GM23248 (cell line): ENCODE measurements around the gene SIK3. TPM values are rescaled to one million over a fixed set of nuclear protein-coding genes. Genes with fewer than 3 reads are reported as not detected.

Experiments used
- DNase-seq: peaks from one replicate; pipeline ENCODE4 v3.0.0-alpha.2; 2015
- H2AFZ ChIP-seq: fragments of 200-600 bp; sonication (generic); 2 replicates; pipeline ENCODE4 v1.6.1; 2016; ENCODE audit warnings: antibody characterized with exemption
- H3F3A ChIP-seq: fragments of 200-600 bp; sonication (generic); 2 replicates; pipeline ENCODE4 v1.6.1; 2016; ENCODE audit warnings: mild to moderate bottlenecking, antibody characterized with exemption, mixed run types; ENCODE audit not compliant: insufficient read depth
- H3K27ac ChIP-seq: fragments of 200-600 bp; sonication (generic); 2 replicates; pipeline ENCODE4 v1.5.1; 2016; ENCODE audit warnings: mild to moderate bottlenecking
- H3K27me3 ChIP-seq: fragments of 200-600 bp; sonication (generic); replicated peaks from 2 replicates; pipeline ENCODE4 v1.6.1; 2016; ENCODE audit warnings: mild to moderate bottlenecking; ENCODE audit not compliant: insufficient read depth
- H3K36me3 ChIP-seq: fragments of 200-600 bp; sonication (generic); 2 replicates; pipeline ENCODE4 v1.6.1; 2016; ENCODE audit warnings: low read depth, mild to moderate bottlenecking
- H3K4me1 ChIP-seq: fragments of 200-600 bp; sonication (generic); 2 replicates; pipeline ENCODE4 v1.6.1; 2016; ENCODE audit warnings: mild to moderate bottlenecking; ENCODE audit not compliant: insufficient read depth
- H3K4me2 ChIP-seq: fragments of 200-600 bp; sonication (generic); one replicate; pipeline ENCODE4 v1.6.1; 2016; ENCODE audit warnings: mild to moderate bottlenecking; ENCODE audit not compliant: unreplicated experiment
- H3K4me3 ChIP-seq: fragments of 200-600 bp; sonication (generic); 2 replicates; pipeline ENCODE4 v1.5.1; 2016; ENCODE audit warnings: mild to moderate bottlenecking
- H3K79me2 ChIP-seq: fragments of 200-600 bp; sonication (generic); 2 replicates; pipeline ENCODE4 v1.6.1; 2016; ENCODE audit warnings: mild to moderate bottlenecking; ENCODE audit not compliant: insufficient read depth
- H3K9ac ChIP-seq: fragments of 200-600 bp; sonication (generic); 2 replicates; pipeline ENCODE4 v1.6.1; 2016; ENCODE audit warnings: mild to moderate bottlenecking
- H3K9me2 ChIP-seq: fragments of 200-600 bp; sonication (generic); 2 replicates; pipeline ENCODE4 v1.6.1; 2016; ENCODE audit warnings: mixed run types, mild to moderate bottlenecking, moderate library complexity; ENCODE audit not compliant: insufficient read depth
- H3K9me3 ChIP-seq: fragments of 200-600 bp; sonication (generic); one replicate; pipeline ENCODE4 v1.6.1; 2017; ENCODE audit warnings: low read depth
- H4K20me1 ChIP-seq: fragments of 200-600 bp; sonication (generic); 2 replicates; pipeline ENCODE4 v1.6.0; 2016; ENCODE audit not compliant: insufficient read depth
- EZH2 ChIP-seq: fragments of 200-600 bp; sonication (generic); IDR thresholded peaks from 2 replicates; pipeline ENCODE4 v1.6.1; 2018; ENCODE audit warnings: antibody characterized with exemption, mild to moderate bottlenecking; ENCODE audit not compliant: insufficient read depth, poor library complexity, severe bottlenecking
- EZH2phosphoT487 ChIP-seq: fragments of 200-600 bp; sonication (generic); IDR thresholded peaks from 2 replicates; pipeline ENCODE4 v1.6.1; 2018; ENCODE audit warnings: antibody characterized with exemption, moderate library complexity, mild to moderate bottlenecking, low read depth; ENCODE audit not compliant: insufficient read depth
- WGBS, 2 experiments: methylation state at CpG; one replicate each; pipeline ENCODE4 v1.1.6; 2015 to 2017; ENCODE audit warnings: low lambda C conversion rate in 2 of 2, low coverage in 1 of 2; ENCODE audit errors: missing lambda C conversion rate in 2 of 2; 5-methylcytosine and 5-hydroxymethylcytosine counted together
- in situ Hi-C: fragments of 300-500 bp; cut with MboI; formaldehyde crosslinking; loops from 2 replicates; pipeline ENCODE4 v1.15.0; 2020
- polyA plus RNA-seq: library from polyadenylated mRNA; unstranded; fragments of >200 nt; fragmentation: Nextera tagmentation; extraction: Ambion mirVana; gene quantifications from 2 replicates; pipeline ENCODE4 v1.2.1, GENCODE V29; 2016
- total RNA-seq: library from RNA; depleted of rRNA; stranded (reverse); fragments of >200 nt; shearing (Covaris generic); gene quantifications from 2 replicates; pipeline ENCODE4 v1.2.3, GENCODE V29; 2014

The SIK3 gene
- total and polyA plus RNA-seq, 2 experiments from 2014 or later, result 4.2 to 15.5 TPM

DNA sequence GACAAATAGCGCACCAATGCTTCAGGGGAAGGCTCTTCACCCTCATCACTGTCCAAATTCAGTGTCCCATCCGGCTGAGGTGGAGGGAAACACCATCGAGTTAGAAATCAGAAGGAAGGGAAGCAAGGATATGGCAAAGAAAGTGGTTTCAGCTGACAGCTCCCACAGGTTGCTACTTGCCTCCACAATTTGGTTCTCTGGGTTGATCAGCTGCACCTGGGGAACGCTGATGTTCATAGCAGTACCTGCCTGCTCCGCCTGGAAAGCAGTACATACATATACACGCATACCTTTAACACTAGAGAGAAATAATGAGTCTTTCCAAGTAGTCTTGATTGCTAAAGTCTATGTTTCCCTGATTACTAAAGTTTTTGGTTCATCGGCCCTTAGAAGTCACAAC is 223.0 kb downstream of the SIK3 start:
- no peaks in the 10 kb centered on the region for H3K9me2 ChIP-seq
- H3K27ac ChIP-seq, result no peak overlapping the region
- H3K4me1 ChIP-seq, result peaks cover 34% of the 10 kb centered on the region
- H3K4me2 ChIP-seq, result no peak overlapping the region
- DNase-seq, result no peak
- H3K9me3 ChIP-seq, result no peaks in the 10 kb centered on the region
- no peaks in the 10 kb centered on the region for H3K27me3 ChIP-seq
- no peaks in the 10 kb centered on the region for H3K79me2 ChIP-seq
- in situ Hi-C loops, result loop anchor here (10.0 kb wide), 1 partner anchor 230 kb away; no protein-coding TSS in a partner anchor
- WGBS, 2 experiments, result 96 to 98% methylated on average over 7 of the region's 7 CpGs
- no peak overlapping the region for H2AFZ ChIP-seq
- no peaks in the 10 kb centered on the region for H4K20me1 ChIP-seq
- no peak overlapping the region for H3K4me3 ChIP-seq
- TF ChIP-seq EZH2 (no peak), EZH2phosphoT487 (no peak)
- no peaks in the 10 kb centered on the region for H3K36me3 ChIP-seq
- H3K9ac ChIP-seq, result no peak overlapping the region
- peaks cover 34% of the 10 kb centered on the region for H3F3A ChIP-seq

- H3K27ac ChIP-seq, result no peak overlapping the region
- TF ChIP-seq EZH2phosphoT487 (no peak), EZH2 (no peak)
Measured at GRCh38 chr11:116874251-116874650, 224.0 kb downstream of the SIK3 start.

DNA sequence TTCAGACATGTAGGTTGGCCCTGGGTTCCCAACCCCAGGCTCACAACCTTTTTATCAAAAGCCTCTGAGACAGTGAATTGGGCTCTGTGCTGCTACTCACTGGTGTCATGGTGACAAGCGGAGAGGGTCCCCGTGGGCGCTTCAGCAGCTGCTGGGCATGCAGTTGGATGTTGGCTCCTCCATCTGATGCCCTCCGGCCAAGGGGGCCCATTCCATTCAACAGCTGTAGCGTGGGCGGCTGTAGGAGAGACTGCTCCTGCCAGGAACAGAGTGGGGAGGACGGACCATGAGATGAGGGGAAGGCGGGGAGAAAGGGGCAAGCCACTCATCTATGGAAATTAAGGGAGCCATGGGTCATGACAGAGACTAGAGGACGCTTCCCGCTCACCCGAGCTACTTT is 224.8 kb downstream of the SIK3 start:
- no peaks in the 10 kb centered on the region for H3K79me2 ChIP-seq
- no peaks in the 10 kb centered on the region for H4K20me1 ChIP-seq
- no peaks in the 10 kb centered on the region for H3K9me3 ChIP-seq
- H3K4me2 ChIP-seq, result no peak overlapping the region
- no peak for DNase-seq
- peaks cover 33% of the 10 kb centered on the region for H3K4me1 ChIP-seq
- no peak overlapping the region for H3K4me3 ChIP-seq
- TF ChIP-seq EZH2 (no peak), EZH2phosphoT487 (no peak)
- no peaks in the 10 kb centered on the region for H3K27me3 ChIP-seq
- WGBS, 2 experiments, result 97% methylated on average over 11 of the region's 11 CpGs
- H3F3A ChIP-seq, result peaks cover 34% of the 10 kb centered on the region
- no peaks in the 10 kb centered on the region for H3K9me2 ChIP-seq
- no peak overlapping the region for H3K9ac ChIP-seq
- H3K27ac ChIP-seq, result no peak overlapping the region
- no peak overlapping the region for H2AFZ ChIP-seq
- in situ Hi-C loops, result loop anchor here (10.0 kb wide), 1 partner anchor 231 kb away; no protein-coding TSS in a partner anchor
- no peaks in the 10 kb centered on the region for H3K36me3 ChIP-seq

More at GRCh38 chr11:116874251-116874650, 224.0 kb downstream of the SIK3 start:
- peak overlapping the region; percentile 4 for H3K4me2 ChIP-seq
- peaks cover 33% of the 10 kb centered on the region for H3K4me1 ChIP-seq
- peak; percentile 49 for DNase-seq
- 61 to 78% methylated on average over 2 of the region's 2 CpGs for WGBS, 2 experiments
- H3K79me2 ChIP-seq, result no peaks in the 10 kb centered on the region
- in situ Hi-C loops, result loop anchor here (10.0 kb wide), 1 partner anchor 231 kb away; no protein-coding TSS in a partner anchor
- no peak overlapping the region for H3K4me3 ChIP-seq
- no peaks in the 10 kb centered on the region for H3K36me3 ChIP-seq
- no peaks in the 10 kb centered on the region for H3K9me2 ChIP-seq
- no peaks in the 10 kb centered on the region for H3K27me3 ChIP-seq
- H2AFZ ChIP-seq, result no peak overlapping the region
- H4K20me1 ChIP-seq, result no peaks in the 10 kb centered on the region
- H3F3A ChIP-seq, result peaks cover 34% of the 10 kb centered on the region
- no peak overlapping the region for H3K9ac ChIP-seq
- no peaks in the 10 kb centered on the region for H3K9me3 ChIP-seq

DNA sequence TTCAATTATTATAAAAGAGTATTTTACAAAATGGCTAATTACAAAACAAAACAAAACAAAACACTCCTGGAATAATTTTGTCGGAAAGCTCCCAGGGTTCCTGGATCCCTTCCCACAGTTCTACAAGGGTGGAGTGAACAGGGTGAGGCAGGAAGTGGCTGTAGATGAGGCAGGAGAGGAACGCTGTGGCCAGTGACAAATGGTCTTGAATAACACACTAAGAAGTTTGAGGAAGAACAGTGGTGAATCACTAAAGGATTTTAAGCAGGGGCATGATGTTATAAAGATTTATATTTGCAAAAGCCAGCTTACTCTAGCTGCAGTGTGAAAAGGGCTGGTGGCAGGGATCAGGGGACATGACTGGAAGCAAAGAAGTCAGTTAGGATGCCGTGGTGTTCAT is 227.0 kb downstream of the SIK3 start:
- H3K9me3 ChIP-seq, result no peaks in the 10 kb centered on the region
- H3K27ac ChIP-seq, result peak overlapping the region; percentile 84
- H3K79me2 ChIP-seq, result no peaks in the 10 kb centered on the region
- peak overlapping the region; percentile 52 for H3K4me2 ChIP-seq
- peak; percentile 95 for DNase-seq
- H3K4me3 ChIP-seq, result peak overlapping the region; percentile 33
- no peaks in the 10 kb centered on the region for H3K9me2 ChIP-seq
- H4K20me1 ChIP-seq, result no peaks in the 10 kb centered on the region
- in situ Hi-C loops, result loop anchor here (10.0 kb wide), 1 partner anchor 234 kb away; no protein-coding TSS in a partner anchor
- WGBS, 2 experiments, result 7 to 16% methylated on average over 3 of the region's 3 CpGs
- H3K9ac ChIP-seq, result peak overlapping the region; percentile 58
- TF ChIP-seq EZH2 (no peak), EZH2phosphoT487 (no peak)
- no peaks in the 10 kb centered on the region for H3K36me3 ChIP-seq
- peaks cover 50% of the 10 kb centered on the region for H3K4me1 ChIP-seq
- no peaks in the 10 kb centered on the region for H3K27me3 ChIP-seq
- peak overlapping the region; percentile 26 for H2AFZ ChIP-seq
- H3F3A ChIP-seq, result peaks cover 49% of the 10 kb centered on the region

DNA sequence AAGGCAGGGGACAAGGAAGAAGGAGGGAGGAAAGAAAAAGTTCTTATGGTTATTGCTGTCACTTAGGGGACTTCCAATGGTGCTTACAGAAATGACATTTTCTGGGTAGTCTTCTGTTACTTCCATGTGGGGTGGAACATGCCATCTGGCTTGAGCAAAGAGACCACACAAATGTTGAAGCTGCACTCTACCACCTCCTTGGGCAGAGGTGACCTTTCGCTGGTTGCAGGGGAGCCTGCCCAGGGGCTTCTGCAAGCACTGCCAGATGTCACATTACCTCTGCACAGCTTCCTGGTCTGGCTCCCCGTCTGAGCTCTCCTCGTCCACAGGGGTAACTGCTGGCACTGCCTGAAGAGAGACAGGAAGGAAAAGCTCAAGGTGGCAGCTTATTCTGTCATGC is 228.2 kb downstream of the SIK3 start:
- Histone ChIP-seq H3K27ac (no peak overlapping the region), H3K9me2 (no peaks in the 10 kb centered on the region), H3K79me2 (no peaks in the 10 kb centered on the region), H3K4me3 (no peak overlapping the region), H2AFZ (no peak overlapping the region), H3K4me2 (no peak overlapping the region), H3K9me3 (no peaks in the 10 kb centered on the region), H3F3A (peaks cover 60% of the 10 kb centered on the region), H3K9ac (no peak overlapping the region), H3K27me3 (no peaks in the 10 kb centered on the region), H3K4me1 (peaks cover 62% of the 10 kb centered on the region), H3K36me3 (no peaks in the 10 kb centered on the region), H4K20me1 (no peaks in the 10 kb centered on the region)
- 91 to 96% methylated on average over 3 of the region's 3 CpGs for WGBS, 2 experiments
- TF ChIP-seq EZH2phosphoT487 (no peak), EZH2 (no peak)
- in situ Hi-C loops, result loop anchor here (10.0 kb wide), 1 partner anchor 235 kb away; no protein-coding TSS in a partner anchor
- no peak for DNase-seq
